SKM-1 (cell line): Measurements from ENCODE around the gene DPP6.
"Not testable (repeated sequence)": the region's sequence is repeated elsewhere in the genome, so short reads cannot be mapped to it uniquely, and the experiment has no call there.

Experiments
- DNase-seq: peaks from one replicate; lab custom pipeline; 2025; ENCODE audit not compliant: unreplicated experiment; lab: John Stamatoyannopoulos, UW

DPP6 gene

GRCh38 chr7:154148791-154149516, 96.8 kb downstream of the DPP6 start:
- not testable (repeated sequence) for DNase-seq

DNA sequence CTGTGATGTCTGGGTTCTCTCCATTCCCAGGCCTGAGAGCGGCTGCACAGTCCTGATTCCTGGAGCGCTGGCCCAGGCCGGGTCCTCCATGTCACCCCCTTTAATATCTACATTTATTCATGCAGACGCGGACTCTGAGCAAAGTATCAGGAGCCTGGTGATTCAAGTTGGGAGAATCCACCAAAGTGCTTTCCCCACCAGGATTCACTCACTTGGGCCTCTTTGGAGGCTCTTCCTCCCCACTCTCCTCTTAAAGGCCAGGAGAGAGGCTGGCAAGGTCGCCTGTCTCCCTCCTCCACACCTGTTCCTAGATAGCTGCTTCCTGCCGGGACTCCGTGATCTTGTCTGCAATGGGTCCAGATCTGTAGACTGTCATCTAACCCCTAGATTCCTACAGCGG, 98.5 kb downstream of the DPP6 start:
- not testable (repeated sequence) for DNase-seq

GRCh38 chr7:154151306-154151705, 99.1 kb downstream of the DPP6 start:
- DNase-seq = not testable (repeated sequence)

GRCh38 chr7:154155928-154156327, 103.7 kb downstream of the DPP6 start:
- not testable (repeated sequence) for DNase-seq

DNA sequence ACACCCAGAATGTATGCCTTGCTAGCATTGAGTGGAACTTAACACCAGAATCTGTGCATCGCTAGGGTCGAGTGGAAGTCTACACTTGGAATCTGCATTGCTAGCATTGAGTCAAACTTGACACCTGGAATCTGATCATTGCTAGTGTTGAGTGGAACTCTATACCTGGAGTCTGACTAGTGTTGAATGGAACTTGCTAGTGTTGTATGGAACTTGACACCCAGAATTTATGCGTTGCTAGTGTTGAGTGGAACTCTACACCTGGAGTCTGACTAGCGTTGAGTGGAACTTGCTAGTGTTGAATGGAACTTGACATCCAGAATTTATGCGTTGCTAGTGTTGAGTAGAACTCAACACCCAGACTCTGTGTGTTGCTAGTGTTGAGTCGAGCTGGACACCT, 110.7 kb downstream of the DPP6 start:
- DNase-seq = not testable (repeated sequence)

DNA sequence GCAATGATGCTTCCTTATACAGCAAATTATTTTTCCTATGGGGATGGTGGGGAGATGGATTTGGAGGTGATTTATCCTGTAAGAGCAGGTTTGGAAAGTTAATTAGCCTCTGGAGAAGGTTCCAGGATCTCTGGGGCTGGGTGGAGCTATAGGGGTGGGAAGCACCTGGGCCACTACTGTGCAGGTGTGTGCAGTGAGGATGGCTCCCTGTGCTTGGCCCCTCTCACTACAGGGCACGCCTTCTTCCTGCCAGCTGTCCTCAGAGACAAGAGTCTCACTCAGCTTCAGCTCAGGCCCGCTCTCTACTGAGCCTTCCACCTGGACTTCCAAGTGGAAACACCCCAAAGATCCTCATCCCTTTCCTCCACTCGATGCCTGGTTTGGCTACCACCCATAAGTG, 111.4 kb downstream of the DPP6 start:
- not testable (repeated sequence) for DNase-seq

GRCh38 chr7:154167051-154167450, 114.9 kb downstream of the DPP6 start:
- DNase-seq = no peak

DNA sequence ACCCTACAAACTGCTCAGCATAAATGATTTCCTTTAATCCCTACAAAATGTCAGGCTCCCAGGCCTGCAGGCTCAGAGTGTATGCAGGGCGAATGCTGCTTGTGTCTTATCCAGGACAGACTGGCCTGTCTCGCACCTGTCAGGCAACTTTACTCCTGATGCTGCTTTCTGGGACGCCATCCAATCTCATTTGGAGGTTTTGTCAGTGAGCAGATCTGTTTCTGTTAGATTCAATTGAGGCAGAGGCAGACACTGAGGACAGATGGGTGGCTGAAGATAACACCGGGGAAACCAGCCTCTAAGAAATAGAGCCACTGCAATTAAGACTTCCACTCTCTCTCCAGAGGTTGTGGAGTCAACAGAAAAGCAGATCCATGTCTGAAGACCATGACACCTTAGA, 115.6 kb downstream of the DPP6 start:
- no peak for DNase-seq

GRCh38 chr7:154171422-154171821, 119.2 kb downstream of the DPP6 start:
- no peak for DNase-seq

DNA sequence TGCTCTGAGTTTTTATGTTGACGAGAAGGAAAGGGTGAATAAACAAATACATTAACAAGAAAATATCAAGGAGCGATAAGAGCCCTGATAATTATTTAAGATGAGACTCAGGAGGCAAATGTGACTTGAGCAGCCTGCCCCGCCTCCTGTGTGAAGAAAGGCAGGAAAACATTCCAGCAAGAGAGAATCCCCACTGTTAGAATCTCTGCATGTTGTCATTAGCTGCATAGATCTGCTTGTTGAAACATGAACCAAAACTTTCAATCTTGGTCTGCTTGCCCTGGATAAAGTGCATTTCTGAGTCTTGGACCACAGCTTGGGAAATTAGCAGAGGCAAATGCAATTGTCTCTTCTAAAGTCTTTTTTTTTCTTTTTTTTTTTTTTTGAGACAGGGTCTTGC, 120.0 kb downstream of the DPP6 start:
- no peak for DNase-seq

DNA sequence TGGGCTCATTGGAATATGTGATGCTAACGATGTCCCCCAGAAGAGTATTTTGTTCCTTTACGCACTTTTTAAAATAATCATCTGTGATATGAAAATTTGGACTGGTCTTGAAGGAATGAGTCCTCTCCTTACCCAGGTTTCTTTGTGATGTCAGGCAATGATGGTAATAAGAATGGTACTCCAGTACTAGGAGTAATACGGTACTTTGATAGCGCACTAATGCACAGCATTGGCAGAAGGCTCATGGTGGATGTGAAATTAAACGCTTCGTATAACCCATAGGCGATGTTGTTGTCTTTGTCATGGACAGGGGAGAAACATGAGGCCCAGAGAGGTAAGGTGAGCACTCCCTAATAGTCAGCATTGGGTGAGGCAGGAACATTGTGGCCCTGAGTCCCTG, 125.4 kb downstream of the DPP6 start:
- DNase-seq = no peak

DNA sequence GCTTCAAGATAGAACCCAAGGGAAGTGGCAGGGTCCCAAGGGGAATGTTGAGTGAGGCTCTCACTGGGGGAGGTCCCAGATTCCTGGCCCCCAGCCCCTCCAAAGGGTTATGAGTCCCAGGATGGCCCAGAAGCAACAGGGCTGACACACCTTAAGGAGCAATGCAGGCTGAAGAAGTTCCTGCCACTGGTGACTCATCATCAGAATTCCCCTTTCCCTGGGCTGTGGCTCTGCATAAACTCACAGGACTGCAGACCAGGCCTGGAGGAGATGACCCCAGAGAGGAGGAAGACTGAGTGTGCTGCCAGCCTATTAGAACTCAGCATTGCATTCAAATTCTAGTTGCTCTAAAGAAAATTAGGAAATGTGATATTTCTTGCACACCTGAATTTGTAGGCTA, 126.7 kb downstream of the DPP6 start:
- DNase-seq = no peak

GRCh38 chr7:154183482-154183881, 131.3 kb downstream of the DPP6 start:
- no peak for DNase-seq

- DNase-seq = no peak
Measured at GRCh38 chr7:154183946-154184345, 131.7 kb downstream of the DPP6 start.

DNA sequence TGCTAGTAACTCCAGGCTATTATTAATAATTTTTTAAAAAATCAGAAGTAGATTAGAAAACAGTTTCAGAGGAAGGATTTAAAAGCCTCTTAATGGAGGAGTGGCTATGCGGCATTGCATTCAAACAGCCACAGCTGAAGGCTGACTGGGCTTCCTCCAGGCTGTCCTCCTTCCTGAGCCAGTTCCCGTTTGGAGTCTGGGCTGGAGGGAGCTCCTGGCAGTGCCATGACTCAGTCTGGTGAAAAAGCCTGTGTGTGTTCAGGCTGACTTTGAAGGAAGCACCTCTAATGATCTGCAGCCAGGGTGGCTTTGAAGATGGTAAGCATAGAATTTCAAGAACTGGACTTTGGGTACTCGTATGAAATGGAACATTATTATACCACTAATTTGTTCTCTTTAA, 134.6 kb downstream of the DPP6 start:
- DNase-seq = no peak

GRCh38 chr7:154188330-154188729, 136.1 kb downstream of the DPP6 start:
- DNase-seq = no peak

DNA sequence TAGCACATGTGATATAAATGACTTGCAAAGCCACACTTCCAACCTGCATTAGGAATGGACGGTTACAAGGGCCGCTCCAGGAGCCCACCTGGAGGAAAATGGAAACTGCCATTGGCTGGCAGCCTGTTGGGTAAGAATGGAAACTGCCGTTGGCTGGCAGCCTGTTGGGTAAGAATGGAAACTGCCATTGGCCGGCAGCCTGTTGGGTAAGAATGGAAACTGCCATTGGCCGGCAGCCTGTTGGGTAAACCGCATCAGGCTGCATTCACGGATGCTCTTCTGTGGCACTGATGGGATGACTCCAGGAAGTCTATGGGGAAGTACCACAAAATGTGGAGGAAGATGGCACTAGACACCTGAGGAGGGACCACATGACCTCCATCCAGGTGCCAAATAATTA, 143.1 kb downstream of the DPP6 start:
- DNase-seq = no peak

DNA sequence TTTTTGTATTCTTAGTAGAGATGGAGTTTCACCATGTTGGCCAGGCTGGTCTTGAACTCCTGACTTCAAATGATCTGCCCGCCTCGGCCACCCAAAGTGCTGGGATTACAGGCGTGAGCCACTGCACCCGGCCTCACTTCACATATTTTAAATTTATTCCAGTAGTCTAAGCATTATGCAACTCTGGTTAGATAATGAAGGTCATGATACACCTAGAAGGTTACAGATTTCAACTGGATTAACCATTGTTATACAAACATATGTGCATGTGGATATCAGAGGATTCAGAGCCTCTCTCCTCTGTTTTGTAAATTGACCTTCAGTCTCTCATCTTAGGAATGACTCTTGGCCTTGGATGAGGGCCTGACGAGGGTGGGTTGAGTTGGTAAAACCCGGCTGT, 146.3 kb downstream of the DPP6 start:
- DNase-seq = no peak

- no peak for DNase-seq
Measured at GRCh38 chr7:154200241-154200640, 148.0 kb downstream of the DPP6 start.

- DNase-seq = no peak
Measured at GRCh38 chr7:154202002-154202401, 149.8 kb downstream of the DPP6 start.

DNA sequence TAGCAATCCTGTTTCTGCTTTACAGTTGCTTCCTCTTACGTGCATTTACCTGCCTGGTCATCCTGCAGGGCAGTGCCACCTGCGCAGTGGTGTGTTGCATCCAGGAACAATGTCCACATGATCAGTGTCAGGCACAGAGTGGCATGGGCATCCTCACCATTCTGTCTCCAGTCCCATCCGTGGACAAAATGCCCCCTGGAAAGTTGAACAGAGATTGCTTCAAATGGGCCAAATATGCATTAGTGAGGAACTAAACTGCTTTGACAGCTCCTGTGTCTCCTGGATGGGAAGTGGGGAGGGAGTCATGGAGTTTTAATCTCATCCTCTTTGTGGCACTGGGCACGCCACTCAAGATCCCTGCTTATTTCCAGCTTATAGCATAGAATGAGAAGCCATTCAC, 151.8 kb downstream of the DPP6 start:
- DNase-seq = no peak

DNA sequence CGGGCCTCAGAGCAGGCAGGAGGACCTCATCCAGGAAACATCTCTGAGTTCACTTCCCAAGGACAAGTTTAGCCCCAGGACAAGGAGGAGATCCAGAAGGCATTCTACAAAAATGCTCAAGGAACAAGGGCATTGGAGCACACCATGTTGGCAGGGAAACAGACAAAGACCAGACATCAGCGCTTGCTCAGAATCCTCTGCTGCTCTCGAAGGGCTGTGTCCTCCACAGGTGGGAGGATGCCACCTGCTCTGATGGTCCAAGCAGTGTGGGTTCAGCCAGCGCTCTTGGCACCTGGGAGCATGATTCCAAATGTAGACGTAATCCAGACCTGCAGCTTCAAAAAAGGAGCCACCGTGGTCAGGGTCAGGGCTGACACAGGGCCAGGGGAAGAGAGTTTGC, 160.7 kb downstream of the DPP6 start:
- DNase-seq = no peak

DNA sequence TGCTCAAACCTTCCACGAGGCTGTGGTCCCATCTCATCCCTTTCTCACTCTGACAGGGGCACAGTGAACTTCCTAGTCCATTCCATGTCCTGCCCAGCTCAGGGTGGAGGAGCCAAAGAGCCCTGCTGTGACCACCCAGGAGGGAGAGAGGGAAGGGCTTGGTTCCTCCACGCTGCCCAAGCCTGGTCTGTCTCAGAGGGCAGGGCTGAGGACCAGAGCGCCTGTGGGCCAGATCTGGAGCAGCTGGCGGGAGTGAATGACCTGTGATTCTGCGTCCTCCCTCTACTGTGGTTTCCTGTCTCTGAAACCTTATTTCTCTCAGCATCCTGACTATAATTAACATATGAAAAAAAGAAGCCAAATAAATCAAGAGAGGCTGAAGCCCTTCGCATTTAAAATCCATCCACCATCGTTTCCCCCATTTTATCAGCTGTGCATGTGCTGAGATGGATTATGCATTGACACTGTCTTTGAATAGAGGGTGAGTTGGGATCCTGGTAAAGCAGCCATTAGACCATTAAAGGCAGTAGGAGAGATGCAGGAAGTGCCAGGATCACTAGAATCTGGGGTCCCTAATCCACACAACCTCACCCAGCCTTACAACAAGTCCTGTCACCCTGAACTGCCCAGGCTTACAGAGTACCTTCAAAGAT, 165.6 kb downstream of the DPP6 start:
- DNase-seq = no peak
